IPS-NIHi7 (cell line): ENCODE data around the gene HES2.
"Not testable (repeated sequence)": the region's sequence is repeated elsewhere in the genome, so short reads cannot be mapped to it uniquely, and the experiment has no call there.

ENCODE experiments used
- DNase-seq: peaks from one replicate; pipeline ENCODE4 v3.0.0; 2012; ENCODE audit warnings: mixed read lengths; ENCODE audit errors: extremely low spot score

HES2 gene

DNA sequence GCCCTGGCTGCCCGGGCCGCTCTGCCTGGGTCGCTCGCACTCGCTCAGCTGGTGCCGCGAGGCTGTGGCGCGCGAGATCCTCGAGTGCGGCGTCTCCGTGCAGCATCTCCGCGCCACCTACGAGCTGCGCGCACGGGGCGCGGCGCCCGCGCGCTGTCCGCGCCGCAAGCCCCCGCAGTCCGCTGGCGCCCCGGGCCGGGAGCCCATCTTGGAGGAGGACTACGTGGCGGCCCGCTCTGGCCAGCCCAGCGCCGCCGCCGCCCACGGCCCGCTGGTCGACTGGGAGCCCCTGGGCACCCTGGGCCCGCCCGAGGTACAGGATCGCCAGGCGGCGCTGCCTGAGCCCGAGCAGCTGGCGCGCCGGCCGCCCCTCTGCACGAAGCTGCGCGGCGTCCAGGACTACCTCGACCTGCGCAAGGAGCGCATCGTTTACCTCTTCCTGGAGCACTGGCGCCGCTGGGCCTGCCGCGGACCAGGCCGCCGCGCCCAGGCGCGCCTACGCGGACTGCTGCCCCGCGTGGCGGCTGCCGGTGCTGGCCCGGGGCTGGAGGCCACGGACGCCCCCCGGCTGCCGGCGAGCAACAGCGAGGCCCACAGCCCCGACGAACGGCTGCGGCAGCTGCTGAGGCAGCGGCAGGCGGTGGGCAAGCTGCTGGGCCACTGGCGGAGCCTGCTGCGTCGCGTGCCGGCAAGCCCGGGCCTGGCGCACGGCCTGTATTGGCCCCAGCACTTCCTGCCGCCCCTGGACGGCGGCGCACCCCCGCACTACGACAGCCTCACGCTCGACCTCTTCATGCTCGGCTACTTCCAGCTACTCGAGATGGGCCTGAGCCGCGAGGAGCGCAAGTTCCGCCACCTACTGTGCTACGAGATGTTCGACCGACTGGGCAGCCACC is 35.4 kb upstream of the HES2 start:
- DNase-seq, result peak; percentile 44

DNA sequence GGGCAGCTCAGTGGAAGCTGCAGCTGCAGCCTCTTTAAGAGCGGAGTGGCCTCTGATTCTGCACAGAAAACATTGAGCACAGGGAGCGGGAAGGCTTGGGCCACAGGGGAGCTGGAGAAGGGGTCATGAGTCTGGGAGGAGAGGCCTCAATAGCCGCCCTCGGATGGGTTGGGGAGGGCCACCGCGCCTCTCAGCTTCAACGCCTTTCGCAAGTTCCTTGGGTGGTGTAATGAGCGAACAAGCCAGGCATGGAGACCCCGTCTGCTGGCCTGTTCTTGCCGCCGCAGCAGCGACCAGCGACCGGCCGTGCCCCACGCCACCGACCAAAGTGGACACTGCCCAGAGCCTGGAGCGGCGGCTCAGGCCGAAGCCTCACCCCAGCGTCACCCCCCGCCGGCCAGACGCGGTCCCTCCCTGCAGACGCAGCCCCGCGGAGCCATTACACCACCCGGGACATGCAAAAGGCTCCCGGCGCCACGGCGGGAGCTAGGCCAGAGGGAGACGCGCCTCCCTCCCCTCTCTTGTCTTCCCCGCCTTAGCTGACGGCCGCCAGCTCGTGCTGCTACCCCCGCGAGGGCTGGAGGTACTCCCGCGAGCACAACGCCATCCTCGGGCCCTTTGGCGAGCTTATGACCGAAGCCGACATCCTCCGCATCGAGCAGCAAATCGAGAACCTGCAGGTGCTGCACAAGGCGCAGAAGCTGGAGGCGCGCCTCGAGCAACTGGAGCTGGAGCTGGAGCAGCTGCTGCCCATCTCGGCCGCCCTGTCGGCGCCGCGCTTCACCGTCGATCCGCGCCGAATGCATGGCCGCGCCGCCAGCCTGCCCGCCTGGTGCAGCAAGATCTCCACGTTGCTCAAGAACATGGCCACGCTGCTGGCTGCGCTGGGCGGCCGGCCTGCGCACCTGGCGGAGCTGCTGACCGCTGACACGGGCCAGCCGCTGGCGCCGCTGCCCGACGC is 34.5 kb upstream of the HES2 start:
- not testable (repeated sequence) for DNase-seq

DNA sequence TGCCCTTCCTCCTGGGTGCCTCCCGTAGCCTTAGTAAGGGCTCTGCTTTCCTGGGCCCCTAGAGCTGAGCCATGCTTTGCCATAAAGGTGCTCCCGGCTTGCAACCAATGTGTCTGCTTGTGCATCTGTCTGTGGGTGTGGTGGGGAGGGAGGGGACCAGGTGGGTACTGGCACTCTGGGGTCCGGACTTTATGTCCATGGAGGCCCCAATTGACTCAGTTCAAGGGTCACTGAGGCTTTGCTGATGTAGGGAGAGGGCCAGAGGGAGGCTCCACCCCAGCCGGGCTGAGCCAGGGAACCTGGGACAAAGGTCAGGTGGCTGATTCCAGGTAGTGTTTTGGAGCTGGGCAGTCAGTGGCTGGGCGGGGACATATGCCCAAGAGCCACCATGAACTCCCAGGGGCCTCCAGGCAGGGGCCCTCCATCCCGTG is 31.2 kb upstream of the HES2 start:
- no peak for DNase-seq

DNA sequence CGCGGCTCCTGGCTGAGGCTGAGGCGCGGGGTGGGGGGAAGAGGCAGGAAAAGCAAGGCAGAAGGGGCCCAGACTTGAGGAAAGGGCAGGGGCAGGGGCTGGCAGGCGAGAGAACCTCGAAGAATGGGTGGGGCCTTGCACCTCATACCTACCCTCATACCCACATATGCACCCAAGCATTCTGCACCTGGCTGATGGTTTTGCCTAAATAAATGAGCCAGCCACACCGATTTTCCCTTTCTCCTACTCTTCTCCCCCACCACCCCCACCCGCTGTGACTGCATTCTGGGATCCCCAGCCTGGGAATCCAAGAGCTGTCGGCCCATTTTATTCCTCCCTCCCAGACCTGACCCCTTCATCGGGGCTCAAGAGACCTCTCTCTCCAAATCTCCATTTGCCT is 30.8 kb upstream of the HES2 start:
- not testable (repeated sequence) for DNase-seq

DNA sequence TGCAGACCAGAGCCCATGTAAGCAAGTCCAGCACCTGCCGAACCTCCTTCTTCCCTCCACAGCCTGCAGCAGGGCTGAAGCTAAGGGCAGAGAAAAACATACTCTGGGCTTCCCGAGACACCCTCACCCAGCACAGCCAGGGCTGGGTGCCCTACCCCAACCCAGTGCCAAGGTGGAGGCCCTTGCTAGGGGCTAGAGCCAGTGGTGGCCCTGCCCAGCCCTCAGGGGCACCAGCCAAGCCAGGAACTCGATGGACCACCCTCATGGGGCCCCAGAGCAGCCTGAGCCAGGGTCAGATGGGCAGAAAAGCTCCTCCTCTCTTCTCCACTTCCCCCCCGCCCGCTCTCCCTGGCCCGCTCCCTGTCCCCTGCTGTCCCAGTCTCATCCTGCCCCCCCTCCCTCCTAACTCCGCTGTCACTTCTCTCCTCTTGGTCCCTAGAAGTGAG is 30.3 kb upstream of the HES2 start:
- no peak for DNase-seq

DNA sequence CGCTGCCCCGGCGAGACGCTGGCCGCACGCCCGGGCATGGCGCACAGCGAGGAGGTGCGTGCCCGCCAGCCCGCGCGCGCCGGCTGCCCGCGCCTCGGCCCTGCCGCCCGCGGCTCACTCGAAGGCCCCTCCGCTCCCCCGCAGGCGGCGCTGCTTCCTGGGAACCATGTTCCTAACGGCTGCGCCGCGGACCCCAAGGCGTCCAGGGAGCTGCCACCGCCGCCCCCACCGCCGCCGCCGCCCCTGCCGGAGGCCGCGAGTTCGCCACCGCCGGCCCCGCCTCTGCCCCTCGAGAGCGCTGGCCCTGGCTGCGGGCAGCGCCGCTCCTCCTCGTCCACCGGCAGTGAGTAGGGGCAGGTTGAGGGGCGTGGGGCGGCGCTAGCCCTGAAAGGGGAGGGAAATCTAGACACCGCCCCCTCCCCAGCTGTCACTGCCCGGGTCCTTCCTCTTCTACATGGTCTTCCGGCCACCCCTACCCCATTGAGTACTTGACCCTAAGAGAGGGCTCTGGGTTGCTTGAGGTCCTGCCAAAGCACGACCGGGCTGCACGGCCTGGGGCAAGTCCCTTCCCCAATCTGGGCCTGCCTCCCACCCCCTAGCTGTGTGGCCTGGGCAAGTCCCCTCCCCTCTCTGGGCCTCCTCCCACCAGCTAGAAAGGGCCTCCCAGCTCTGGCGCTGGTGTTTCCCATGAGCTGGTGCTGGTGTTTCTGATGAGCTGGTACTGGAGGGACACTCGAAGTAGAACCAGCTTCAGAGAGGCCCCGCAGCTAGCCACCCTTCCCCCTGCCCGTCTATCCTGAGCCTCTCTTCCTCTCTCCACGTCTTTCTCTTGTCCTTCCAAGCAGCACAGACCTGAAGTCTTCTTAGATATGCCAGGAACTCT is 29.3 kb upstream of the HES2 start:
- no peak for DNase-seq

DNA sequence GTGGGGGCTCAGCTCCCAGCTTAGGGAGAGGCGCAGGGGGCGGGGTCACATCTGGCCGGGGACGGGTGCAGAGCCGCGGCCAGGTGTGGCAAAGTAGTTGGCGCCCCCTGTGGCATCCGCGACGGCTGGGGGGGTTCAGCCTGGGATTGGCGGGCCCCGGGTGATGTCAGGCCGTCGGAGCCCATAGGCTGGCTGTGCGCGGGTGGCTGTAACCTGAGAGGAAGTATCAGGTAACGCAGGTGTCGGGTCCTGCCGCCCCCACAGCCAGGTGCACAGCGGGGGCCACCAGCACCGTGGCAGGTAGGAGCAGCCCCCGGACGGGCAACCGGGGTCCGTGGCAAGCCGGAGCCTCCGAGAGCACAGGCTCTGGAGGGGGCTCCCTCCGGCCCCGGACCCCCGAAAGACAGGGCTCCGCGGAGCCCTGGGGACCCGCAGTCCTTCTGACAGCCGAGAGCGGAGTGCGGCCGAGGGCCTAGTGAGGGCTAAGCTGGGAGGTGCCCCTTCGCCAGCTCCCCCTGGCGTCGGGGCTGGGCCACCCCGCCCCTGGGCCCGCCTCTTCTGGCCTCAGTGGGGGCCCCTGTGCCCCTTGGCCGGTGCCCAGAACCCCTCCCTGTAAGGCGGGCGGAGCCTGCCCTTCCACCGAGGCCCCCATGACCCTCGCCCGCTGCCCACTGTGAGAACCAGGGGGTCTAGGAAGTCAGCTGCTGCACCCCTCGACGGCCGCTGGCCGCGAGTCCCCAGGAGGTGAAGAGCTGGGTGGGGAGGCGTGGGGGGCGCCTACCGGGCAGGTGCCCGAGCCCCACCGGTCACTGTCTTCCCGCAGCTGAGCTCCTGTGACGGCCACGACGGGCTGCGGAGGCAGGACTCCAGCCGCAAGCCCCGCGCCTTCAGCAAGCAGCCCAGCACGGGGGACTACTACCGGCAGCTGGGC is 28.4 kb upstream of the HES2 start:
- DNase-seq, result peak; percentile 83

DNA sequence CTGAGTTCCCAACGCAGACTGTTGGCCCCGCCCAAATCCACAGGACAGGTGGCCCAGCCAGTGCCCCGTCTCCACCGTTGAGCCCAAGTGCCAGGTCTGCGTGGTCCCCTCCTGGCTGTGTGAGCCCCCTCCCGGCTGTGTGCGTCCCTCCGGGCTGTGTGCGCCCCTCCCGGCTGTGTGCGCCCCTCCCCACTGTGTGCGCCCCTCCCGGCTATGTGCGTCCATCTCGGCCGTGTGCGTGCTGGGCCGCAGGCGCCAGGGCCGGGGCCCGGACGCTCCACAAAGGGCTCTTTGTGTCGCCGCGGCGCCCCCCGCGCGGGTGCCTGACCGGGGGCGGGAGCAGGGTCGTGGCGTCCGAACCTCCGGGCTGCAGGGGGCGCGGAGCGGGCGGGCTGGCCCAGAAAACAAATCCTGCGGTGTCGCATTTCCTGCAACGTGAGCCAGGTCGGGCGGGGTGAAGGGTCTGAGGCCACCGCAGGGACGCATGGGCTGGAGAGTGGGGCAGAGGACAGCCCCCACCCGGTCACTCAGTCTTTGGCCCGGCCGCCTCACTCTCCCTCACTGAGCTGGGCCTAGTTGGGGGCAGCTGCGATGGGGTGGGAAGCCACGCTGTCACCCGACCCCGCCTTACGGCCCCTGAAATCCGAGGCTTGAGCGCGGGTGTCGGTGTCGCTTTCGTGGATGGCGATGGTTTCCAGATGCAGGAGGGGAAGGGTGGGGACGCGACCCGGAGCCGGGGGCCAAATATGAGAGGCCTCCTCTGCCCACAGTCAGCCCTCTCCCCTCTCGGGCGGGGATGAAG is 27.5 kb upstream of the HES2 start:
- DNase-seq, result peak; percentile 52

DNA sequence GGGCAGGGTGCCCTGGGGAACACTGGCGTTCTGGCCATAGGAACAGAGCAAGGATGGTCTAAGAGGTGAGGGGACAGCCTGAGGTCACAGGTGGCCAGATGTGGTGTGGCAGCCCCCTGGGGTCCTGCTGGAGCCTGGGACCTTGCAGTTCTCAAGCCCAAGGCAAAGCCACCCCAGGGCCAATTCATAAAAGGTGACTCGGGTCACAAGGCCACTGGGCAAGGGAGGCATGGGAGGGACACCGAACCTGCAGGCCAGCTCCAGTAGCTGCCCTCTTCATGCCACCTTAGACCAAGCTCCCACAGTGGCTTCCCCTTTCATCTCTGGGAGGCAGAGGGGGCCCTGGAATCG is 26.9 kb upstream of the HES2 start:
- DNase-seq, result no peak

DNA sequence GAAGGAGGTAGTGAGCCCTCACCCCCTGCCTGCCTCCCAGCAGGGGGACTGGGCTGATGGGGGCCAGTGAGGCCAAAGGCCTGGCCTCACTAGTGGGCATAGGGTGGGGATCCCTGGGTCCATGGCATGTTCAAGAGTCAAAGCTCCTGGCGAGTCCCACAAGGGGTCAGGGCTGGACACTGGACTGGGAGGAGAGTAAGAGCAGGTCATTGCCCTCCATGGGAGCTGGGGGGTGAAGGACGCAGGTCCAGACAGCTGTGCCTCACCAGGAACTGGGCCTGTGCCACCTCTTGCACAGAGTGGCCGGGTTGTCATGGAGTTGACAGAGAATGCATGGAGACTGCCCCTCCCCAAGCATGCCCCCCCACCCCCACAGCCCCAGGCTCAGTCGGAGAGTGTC is 26.2 kb upstream of the HES2 start:
- not testable (repeated sequence) for DNase-seq

DNA sequence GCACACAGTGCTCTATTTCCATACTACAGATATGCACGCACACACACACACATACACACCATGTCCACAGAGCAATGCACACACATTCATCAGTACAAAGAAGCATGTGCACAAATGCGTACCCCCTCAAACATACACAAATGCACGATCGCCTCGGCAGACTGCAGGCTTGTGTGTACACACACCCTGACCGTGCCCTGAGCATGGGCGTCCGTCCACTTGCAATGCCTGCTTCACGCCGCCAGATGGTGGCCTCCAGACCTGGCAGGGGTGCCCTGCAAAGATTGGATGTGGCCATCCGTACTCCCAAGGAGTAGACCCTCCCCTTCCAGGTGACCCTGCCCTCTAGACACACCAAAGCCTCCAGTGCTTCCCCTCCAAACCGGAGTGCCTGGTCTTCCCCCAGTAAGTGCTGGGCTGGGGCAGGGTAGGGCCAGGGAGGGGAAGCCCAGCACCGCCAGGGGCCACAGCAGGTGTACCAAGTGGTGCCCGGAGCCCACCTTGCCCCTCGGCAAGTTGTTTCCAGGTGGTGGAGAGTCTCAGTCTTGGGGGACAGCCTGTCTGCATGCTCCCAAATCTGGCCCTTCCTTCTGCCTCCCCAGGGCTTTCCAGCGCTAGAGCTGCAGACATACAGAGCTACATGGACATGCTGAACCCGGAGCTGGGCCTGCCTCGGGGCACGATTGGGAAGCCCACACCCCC is 25.5 kb upstream of the HES2 start:
- DNase-seq, result no peak

DNA sequence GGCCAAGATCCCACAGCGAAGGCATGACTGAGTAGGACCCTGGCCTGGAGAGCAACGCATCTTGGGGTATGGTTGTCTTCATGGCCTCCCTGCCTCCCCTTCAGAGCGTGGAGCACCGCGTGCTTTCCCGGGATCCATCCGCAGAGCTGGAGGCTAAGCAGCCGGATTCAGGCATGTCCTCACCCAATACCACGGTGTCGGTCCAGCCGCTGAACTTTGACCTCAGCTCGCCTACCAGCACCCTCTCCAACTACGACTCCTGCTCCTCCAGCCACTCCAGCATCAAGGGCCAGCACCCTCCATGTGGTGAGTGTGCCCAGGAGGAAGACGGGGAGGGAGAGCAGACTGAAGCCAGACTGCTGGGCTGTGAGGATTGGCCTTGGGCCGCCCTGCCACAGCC is 24.7 kb upstream of the HES2 start:
- DNase-seq, result no peak

DNA sequence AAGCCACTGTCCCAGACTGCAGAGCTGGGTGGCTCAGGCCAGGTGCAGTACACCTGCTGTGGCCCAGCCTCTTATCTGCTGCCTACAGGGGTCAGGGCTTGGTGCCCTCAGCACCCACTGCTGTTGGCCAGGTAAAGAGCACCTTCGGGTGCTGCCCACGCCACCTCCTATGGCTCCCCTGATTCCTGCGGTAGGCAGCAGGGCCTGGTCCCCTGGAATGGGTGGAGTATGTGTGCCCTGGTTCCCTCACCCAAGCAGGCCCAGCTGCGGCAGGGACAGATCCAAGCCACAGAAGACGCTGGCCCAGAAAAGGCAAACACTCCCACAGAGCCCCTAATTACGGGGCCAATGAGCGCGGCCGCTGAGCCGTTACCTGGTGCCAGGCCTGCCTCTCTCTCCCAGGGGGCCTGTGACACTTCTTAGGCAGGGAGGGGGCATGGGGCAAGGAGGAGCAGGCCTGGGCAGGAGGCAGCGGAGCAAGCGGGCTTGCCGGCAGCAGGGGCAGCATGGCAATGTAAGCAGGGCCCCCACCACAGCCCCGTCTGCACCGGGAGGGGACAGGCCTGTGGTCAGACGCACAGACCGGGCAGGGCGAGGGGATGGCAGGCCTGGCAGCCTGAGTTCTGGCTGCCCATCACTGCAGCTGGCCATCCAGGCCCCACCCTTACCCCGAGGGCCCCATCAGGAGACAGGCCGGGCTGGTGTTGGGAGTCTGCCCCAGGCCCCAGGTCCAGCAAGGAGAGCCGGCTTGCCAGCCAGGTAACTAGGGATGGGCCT is 23.8 kb upstream of the HES2 start:
- no peak for DNase-seq

DNA sequence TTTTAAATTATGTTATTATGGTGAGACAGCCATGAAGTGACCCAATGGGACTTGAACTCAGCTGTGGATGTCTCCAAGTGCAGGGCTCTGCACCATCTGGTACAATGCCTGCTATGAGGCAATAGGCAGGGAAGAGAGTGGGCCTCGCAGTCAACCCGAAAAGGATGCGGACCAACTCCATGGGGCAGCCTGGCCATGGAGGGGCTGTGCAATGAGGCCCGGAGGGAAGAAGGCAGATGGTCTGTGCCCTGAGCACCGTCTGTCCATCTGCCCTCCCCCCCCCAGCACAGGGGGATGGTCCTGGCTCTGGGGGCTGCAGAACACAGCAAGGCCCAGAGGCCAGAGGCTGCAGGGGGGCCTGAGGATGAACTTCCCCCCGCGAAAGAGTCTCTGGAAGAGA is 21.9 kb upstream of the HES2 start:
- DNase-seq, result no peak

DNA sequence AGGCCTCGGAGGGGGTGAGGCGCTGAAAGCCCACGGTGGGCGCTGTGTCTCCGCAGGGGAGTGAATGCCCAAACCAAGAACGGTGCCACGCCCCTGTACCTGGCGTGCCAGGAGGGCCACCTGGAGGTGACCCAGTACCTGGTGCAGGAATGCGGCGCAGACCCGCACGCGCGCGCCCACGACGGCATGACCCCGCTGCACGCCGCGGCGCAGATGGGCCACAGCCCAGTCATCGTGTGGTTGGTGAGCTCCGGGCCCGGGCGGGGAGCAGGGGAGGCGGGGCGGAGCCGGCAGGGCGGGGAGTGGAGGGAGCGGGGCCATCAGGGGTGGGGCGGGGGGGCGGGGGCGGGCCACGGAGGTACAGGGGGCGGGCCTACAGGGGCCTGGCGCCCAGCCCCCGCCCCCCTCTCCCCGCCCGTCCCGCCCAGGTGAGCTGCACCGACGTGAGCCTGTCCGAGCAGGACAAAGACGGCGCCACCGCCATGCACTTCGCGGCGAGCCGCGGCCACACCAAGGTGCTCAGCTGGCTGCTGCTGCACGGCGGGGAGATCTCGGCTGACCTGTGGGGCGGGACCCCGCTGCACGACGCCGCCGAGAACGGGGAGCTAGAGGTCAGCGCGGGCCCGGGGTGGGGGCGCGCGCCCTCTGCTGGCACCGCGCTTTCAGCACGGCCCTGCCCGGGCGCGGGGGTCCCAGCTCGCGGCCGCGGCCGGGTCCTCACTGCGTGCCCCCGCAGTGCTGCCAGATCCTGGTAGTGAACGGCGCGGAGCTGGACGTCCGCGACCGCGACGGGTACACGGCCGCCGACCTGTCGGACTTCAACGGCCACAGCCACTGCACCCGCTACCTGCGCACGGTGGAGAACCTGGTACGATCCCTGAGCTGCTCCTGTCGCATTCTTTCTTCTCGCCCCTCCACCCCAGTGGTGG is 20.7 kb upstream of the HES2 start:
- DNase-seq, result peak; percentile 71

DNA sequence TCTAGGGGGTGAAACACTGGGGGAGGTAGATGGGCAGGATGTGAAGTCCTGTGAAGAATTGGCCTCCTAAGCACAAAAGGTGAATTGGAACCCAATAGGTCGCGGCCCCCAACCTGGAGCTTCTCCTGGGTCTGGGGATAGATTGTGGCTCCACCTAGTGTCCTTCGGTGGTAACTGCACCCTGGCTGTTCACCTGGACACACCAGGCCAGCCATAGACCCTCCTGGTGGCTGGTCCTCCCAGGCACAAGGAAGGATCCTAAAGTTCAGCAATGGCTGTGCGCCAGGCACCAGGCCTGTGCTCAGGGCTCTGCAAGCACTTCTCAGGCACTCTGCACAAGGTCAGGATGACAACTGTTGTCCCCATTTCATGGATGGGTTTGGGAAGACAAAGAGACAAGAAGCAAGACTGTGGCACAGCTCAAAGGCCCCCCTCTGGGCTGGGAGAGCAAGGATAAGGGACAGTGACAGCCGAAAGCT is 18.4 kb upstream of the HES2 start:
- DNase-seq, result peak; percentile 94
